Neural crest cell (in vitro differentiated cells): Measurements from ENCODE around the gene SLC22A5. TPM values are rescaled to one million over a fixed set of nuclear protein-coding genes. Genes with fewer than 3 reads are reported as not detected.

Experiments used
- DNase-seq: peaks from one replicate; pipeline ENCODE4 v3.0.0; 2021; ENCODE audit warnings: low read depth, mixed read lengths, low spot score
- H3K27ac Mint-ChIP-seq: one replicate; pipeline ENCODE4 v1.8.0; 2021; ENCODE audit warnings: mild to moderate bottlenecking, mixed read lengths; ENCODE audit not compliant: unreplicated experiment
- H3K27me3 Mint-ChIP-seq: 2 replicates; pipeline ENCODE4 v1.8.0; 2021; ENCODE audit warnings: low read depth, mild to moderate bottlenecking, mixed read lengths
- H3K36me3 Mint-ChIP-seq: 2 replicates; pipeline ENCODE4 v1.8.0; 2021; ENCODE audit warnings: low read depth, mild to moderate bottlenecking, mixed read lengths
- H3K4me1 Mint-ChIP-seq: 2 replicates; pipeline ENCODE4 v1.8.0; 2021; ENCODE audit warnings: mixed read lengths
- H3K4me3 Mint-ChIP-seq: one replicate; pipeline ENCODE4 v1.8.0; 2021; ENCODE audit warnings: mild to moderate bottlenecking, mixed read lengths
- H3K9me3 Mint-ChIP-seq: 2 replicates; pipeline ENCODE4 v1.8.0; 2021; ENCODE audit warnings: mixed read lengths
- CTCF ChIP-seq: fragments of 200-600 bp; sonication (generic); conservative IDR thresholded peaks from 2 replicates; pipeline ENCODE4 v1.5.0; 2021; ENCODE audit warnings: antibody characterized with exemption, mild to moderate bottlenecking
- long read RNA-seq: library from polyadenylated mRNA; unstranded; transcript quantifications from one replicate; pipeline ENCODE4 v2.0.0, GENCODE V29; 2020
- total RNA-seq: library from RNA; stranded (reverse); gene quantifications from 2 replicates; pipeline ENCODE4 v1.2.1, GENCODE V29; 2021

The SLC22A5 gene
- 5.6 and 6.4 TPM in 2 replicates for total RNA-seq
- long read RNA-seq, transcript SLC22A5-201 (10 exons, 3,237 nt), result major isoform, 5 of 7 reads
- long read RNA-seq, partial matches to known transcripts, result 1 of 7 reads
- long read RNA-seq, other reads (novel, unspliced or antisense), result 1 of 7 reads

DNA sequence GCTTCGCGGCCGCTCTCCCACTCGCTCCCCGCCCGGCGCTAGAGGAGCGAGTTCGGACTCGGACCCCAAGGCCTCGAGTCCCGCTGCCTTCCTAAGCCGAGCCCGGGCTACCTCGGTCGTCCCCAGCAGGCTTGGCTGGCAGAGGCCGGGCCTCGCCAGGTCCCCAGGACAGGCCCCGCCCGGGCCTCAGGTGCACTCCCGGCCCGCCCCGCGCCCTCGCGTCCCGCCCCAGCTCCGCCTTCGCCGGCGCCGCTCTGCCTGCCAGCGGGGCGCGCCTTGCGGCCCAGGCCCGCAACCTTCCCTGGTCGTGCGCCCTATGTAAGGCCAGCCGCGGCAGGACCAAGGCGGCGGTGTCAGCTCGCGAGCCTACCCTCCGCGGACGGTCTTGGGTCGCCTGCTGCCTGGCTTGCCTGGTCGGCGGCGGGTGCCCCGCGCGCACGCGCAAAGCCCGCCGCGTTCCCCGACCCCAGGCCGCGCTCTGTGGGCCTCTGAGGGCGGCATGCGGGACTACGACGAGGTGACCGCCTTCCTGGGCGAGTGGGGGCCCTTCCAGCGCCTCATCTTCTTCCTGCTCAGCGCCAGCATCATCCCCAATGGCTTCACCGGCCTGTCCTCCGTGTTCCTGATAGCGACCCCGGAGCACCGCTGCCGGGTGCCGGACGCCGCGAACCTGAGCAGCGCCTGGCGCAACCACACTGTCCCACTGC, at the start of gene SLC22A5:
Gene SLC22A5 (plus strand): TSS at position 237 of the 707 bp plus-strand sequence. CDS start 263 bp downstream, at position 500.
- TF ChIP-seq CTCF, result no peak
- peak; percentile 63 for DNase-seq
- H3K4me1 Mint-ChIP-seq, result peaks cover 4% of the 10 kb centered on the region
- H3K36me3 Mint-ChIP-seq, result no peaks in the 10 kb centered on the region
- H3K27me3 Mint-ChIP-seq, result peaks cover 10% of the 10 kb centered on the region
- peak within 1 kb of the TSS; percentile 79 for H3K4me3 Mint-ChIP-seq
- no peak within 1 kb of the TSS for H3K27ac Mint-ChIP-seq
- no peaks in the 10 kb centered on the region for H3K9me3 Mint-ChIP-seq

- H3K36me3 Mint-ChIP-seq, result no peaks in the 10 kb centered on the region
- peaks cover 12% of the 10 kb centered on the region for H3K4me1 Mint-ChIP-seq
- no peak for DNase-seq
- H3K9me3 Mint-ChIP-seq, result no peaks in the 10 kb centered on the region
- H3K27ac Mint-ChIP-seq, result no peak overlapping the region
- no peaks in the 10 kb centered on the region for H3K27me3 Mint-ChIP-seq
- TF ChIP-seq CTCF, result no peak
- H3K4me3 Mint-ChIP-seq, result no peak overlapping the region
Measured at GRCh38 chr5:132319975-132320374, 49.5 kb upstream of the SLC22A5 start.

GRCh38 chr5:132321109-132321721, 48.3 kb upstream of the SLC22A5 start:
- TF ChIP-seq CTCF, result no peak
- H3K4me3 Mint-ChIP-seq, result no peak overlapping the region
- H3K36me3 Mint-ChIP-seq, result no peaks in the 10 kb centered on the region
- no peak for DNase-seq
- no peaks in the 10 kb centered on the region for H3K9me3 Mint-ChIP-seq
- peaks cover 20% of the 10 kb centered on the region for H3K4me1 Mint-ChIP-seq
- no peaks in the 10 kb centered on the region for H3K27me3 Mint-ChIP-seq
- no peak overlapping the region for H3K27ac Mint-ChIP-seq

DNA sequence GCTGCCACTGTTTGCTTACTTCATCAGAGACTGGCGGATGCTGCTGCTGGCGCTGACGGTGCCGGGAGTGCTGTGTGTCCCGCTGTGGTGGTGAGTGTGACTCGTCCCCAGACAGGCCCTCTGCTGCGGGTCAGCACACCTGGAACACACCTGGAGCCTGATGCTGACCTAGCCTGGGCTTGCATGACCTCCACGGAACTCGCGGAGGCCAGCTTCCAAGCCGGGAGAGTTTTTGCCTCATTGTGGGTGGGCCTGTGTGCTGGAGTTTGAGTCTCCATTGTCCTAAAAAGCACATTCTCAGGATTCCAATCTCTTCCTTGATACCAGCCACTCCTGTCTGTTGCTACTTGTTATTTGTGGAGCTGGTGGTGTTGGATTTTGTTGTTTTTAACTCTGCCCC, 47.2 kb upstream of the SLC22A5 start:
- Mint-ChIP-seq H3K36me3 (no peaks in the 10 kb centered on the region), H3K9me3 (no peaks in the 10 kb centered on the region), H3K4me3 (no peak overlapping the region), H3K27ac (no peak overlapping the region), H3K27me3 (no peaks in the 10 kb centered on the region), H3K4me1 (peaks cover 20% of the 10 kb centered on the region)
- no peak for TF ChIP-seq CTCF
- no peak for DNase-seq

DNA sequence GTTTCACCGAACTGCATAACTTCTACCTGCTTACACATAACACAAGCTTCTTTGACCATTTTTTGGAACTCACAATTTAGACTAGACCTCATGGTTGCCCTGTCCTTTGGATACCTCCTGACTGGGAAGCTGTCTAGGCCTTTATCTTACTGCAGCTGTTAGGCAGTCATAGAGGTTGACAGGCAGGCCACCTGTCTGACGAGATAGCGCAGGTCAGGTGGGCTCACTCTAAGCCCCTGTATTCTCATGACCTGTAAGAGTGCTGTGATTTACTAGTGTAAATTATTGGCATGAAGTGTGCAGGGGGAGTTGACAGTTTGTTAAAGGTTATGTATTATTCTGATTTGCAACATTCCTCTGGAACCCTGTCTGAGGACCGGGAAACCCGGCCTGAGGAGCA, 46.3 kb upstream of the SLC22A5 start:
- DNase-seq, result no peak
- Mint-ChIP-seq H3K36me3 (no peaks in the 10 kb centered on the region), H3K9me3 (no peaks in the 10 kb centered on the region), H3K27me3 (no peaks in the 10 kb centered on the region), H3K4me1 (peaks cover 20% of the 10 kb centered on the region), H3K27ac (no peak overlapping the region), H3K4me3 (no peak overlapping the region)
- TF ChIP-seq CTCF, result no peak
